ENCODE results near the gene ZNF747.

DNA sequence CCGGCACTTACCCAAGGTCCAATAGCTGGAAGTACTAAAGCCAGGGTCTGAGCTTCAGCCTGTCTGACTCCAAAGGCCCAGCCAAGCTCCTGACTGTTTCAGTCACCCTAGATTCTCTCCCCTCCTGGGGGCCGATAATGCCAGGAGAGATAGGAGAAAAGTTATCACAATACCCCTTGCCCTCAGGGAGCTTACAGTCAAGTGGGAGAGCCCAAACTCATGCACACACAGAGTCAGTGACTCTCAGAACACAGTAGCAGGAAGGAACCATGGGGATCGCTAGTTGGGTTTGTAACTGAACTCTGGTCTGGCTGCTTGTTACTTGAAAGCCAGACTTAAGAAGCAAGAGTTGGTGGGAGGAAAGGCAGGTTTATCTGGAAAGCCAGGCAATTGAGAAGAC, 23.1 kb downstream of the ZNF747 start:
- TF ChIP-seq, protein P1, sequence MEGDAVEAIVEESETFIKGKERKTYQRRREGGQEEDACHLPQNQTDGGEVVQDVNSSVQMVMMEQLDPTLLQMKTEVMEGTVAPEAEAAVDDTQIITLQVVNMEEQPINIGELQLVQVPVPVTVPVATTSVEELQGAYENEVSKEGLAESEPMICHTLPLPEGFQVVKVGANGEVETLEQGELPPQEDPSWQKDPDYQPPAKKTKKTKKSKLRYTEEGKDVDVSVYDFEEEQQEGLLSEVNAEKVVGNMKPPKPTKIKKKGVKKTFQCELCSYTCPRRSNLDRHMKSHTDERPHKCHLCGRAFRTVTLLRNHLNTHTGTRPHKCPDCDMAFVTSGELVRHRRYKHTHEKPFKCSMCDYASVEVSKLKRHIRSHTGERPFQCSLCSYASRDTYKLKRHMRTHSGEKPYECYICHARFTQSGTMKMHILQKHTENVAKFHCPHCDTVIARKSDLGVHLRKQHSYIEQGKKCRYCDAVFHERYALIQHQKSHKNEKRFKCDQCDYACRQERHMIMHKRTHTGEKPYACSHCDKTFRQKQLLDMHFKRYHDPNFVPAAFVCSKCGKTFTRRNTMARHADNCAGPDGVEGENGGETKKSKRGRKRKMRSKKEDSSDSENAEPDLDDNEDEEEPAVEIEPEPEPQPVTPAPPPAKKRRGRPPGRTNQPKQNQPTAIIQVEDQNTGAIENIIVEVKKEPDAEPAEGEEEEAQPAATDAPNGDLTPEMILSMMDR (IDR thresholded peaks at IDR 0.05) = no peak
- TF ChIP-seq POLR2A (IDR thresholded peaks at IDR 0.05) = no peak
- TF ChIP-seq POLR2AphosphoS5 (IDR thresholded peaks at IDR 0.05) = no peak

Measured in prostate gland (tissue), 2 donors.